Panc1 (cell line): ENCODE measurements around the gene SYNM. TPM values are rescaled to one million over a fixed set of nuclear protein-coding genes. Genes with fewer than 3 reads are reported as not detected.
"Not testable (repeated sequence)": the region's sequence is repeated elsewhere in the genome, so short reads cannot be mapped to it uniquely, and the experiment has no call there.

Source experiments
- ATAC-seq: fragments of 200-7000 bp; cut with Tn5 transposase; 2 replicates; pipeline ENCODE4 v1.9.1; 2020; ENCODE audit warnings: mild to moderate bottlenecking, moderate library complexity
- BruUV-seq: library from RNA; stranded (reverse); fragments of 400-500 nt; replicated peaks from 2 replicates; lab custom pipeline; 2021; lab: Mats Ljungman, UMichigan
- CTCF ChIA-PET: fragments of 300-600 bp; sonication (Branson Sonifier 250); formaldehyde crosslinking; loops from one replicate; lab custom pipeline; 2022; ENCODE audit warnings: antibody characterized with exemption; lab: Charles Lee
- POLR2A ChIA-PET: fragments of 300-600 bp; sonication (Branson Sonifier 250); formaldehyde crosslinking; loops from one replicate; lab custom pipeline; 2022; ENCODE audit warnings: antibody characterized with exemption; lab: Charles Lee
- DNase-seq: peaks from one replicate; pipeline ENCODE4 v3.0.0-alpha.2; 2010; ENCODE audit warnings: low read depth, low spot score
- H3K27ac ChIP-seq: 2 replicates; pipeline ENCODE4 v1.5.1; 2011; ENCODE audit warnings: mild to moderate bottlenecking, low read length, inconsistent platforms
- H3K27me3 ChIP-seq: fragments of 200-500 bp; sonication (Bioruptor generic); 2 replicates; pipeline ENCODE4 v1.6.0; 2014; ENCODE audit warnings: low read length, inconsistent platforms; ENCODE audit not compliant: control insufficient read depth, insufficient read depth
- H3K36me3 ChIP-seq: fragments of 200-500 bp; sonication (Bioruptor generic); 2 replicates; pipeline ENCODE4 v1.5.1; 2014; ENCODE audit warnings: inconsistent platforms, mild to moderate bottlenecking, low read length, moderate library complexity; ENCODE audit not compliant: control insufficient read depth, insufficient read depth
- H3K4me1 ChIP-seq: 2 replicates; pipeline ENCODE4 v1.5.1; 2011; ENCODE audit warnings: inconsistent platforms, mild to moderate bottlenecking, low read length, moderate library complexity; ENCODE audit not compliant: control insufficient read depth, insufficient read depth
- H3K4me3 ChIP-seq, 2 experiments: 2 replicates each; pipeline ENCODE4 v1.5.1; 2011 to 2012; ENCODE audit warnings: low read depth in 2 of 2, low read length in 2 of 2, mild to moderate bottlenecking in 2 of 2, inconsistent platforms in 1 of 2, moderate library complexity in 1 of 2
- H3K9me3 ChIP-seq: fragments of 200-500 bp; sonication (Bioruptor generic); 2 replicates; pipeline ENCODE4 v1.5.1; 2014; ENCODE audit warnings: low read depth, mild to moderate bottlenecking, inconsistent platforms, low read length, moderate library complexity; ENCODE audit not compliant: control insufficient read depth, insufficient read depth
- CTCF ChIP-seq: fragments of 450-650 bp; IDR thresholded peaks from 2 replicates; pipeline ENCODE4 v1.5.1; 2017; ENCODE audit warnings: mild to moderate bottlenecking
- POLR2AphosphoS5 ChIP-seq: IDR thresholded peaks from 2 replicates; pipeline ENCODE4 v1.6.1; 2012; ENCODE audit warnings: mild to moderate bottlenecking, low read depth, low read length, moderate library complexity
- REST ChIP-seq, 2 experiments: IDR thresholded peaks; 2 replicates each; pipeline ENCODE4 v1.6.1; 2011 to 2012; ENCODE audit warnings: low read depth in 2 of 2, control low read depth in 1 of 2, low read length in 1 of 2, mild to moderate bottlenecking in 1 of 2, moderate library complexity in 1 of 2; ENCODE audit not compliant: insufficient read depth in 1 of 2
- SIN3A ChIP-seq: IDR thresholded peaks from 2 replicates; pipeline ENCODE4 v1.6.1; 2012; ENCODE audit warnings: low read depth, mild to moderate bottlenecking, low read length, moderate library complexity, borderline replicate concordance; ENCODE audit not compliant: insufficient read depth
- TCF7L2 ChIP-seq: IDR thresholded peaks from 2 replicates; pipeline ENCODE4 v1.6.1; 2011; ENCODE audit warnings: mild to moderate bottlenecking, low read depth, low read length, inconsistent platforms
- in situ Hi-C: cut with HindIII; loops from 2 replicates; pipeline ENCODE4 v1.10.0; 2016; ENCODE audit warnings: low sequenced_read_pairs, low pct_unique_long_range_greater_than_20kb
- intact Hi-C: fragments of 100-400 bp; cut with micrococcal nuclease; formaldehyde crosslinking; loops from one replicate; pipeline ENCODE4 v1.10.0; 2022; ENCODE audit not compliant: unreplicated experiment
- total RNA-seq: library from RNA; stranded (reverse); gene quantifications from one replicate; pipeline ENCODE4 v1.2.1, GENCODE V29; 2021; ENCODE audit not compliant: unreplicated experiment

Gene SYNM
- total RNA-seq, 1 experiment from 2014 or later = 38.9 TPM

- intact Hi-C loops = loop anchor here (10.0 kb wide), 1 partner anchor 418 kb away; no protein-coding TSS in a partner anchor
- Histone ChIP-seq H3K4me3 (no peak overlapping the region), H3K36me3 (no peaks in the 10 kb centered on the region), H3K27me3 (no peaks in the 10 kb centered on the region), H3K9me3 (no peaks in the 10 kb centered on the region), H3K4me1 (0 out of 2 replicates have a peak, but pooled peaks cover 5% of the 10 kb centered on the region), H3K27ac (no peak overlapping the region)
- in situ Hi-C loops = no loop called here
- BruUV-seq = no TSS peak
- CTCF ChIA-PET = no interaction called here
- ATAC-seq (no peak), DNase-seq (no peak)
- POLR2A ChIA-PET = no interaction called here
- TF ChIP-seq CTCF (no peak), TCF7L2 (no peak), REST (IDR thresholded peaks at IDR 0.05; ENCODE audit: insufficient read depth in 1 of 2, low read depth in 2 of 2, low read length in 1 of 2) (no peak), POLR2AphosphoS5 (no peak), SIN3A (no peak)
These were observed 31.7 kb upstream of the SYNM start for GRCh38 chr15:99073008-99073717.

DNA sequence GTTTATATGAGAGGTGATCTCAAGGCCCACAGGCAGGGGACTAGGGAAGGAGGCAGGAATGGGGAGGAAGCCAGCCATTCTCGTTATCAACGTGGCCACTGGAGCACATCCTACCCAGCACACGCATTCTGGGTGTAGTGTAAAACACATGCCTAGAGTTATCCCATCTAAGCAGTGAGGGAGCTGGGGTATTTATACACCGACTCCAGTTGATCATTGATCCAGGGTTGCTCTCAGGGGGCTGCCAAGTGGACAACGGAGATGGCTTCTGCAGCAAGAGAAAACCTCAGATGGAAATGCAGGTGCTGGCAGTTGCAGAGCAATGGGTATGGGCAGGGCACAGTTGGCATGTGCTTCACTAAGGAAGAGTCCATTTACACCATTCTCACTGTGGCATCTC is 30.4 kb upstream of the SYNM start:
- in situ Hi-C loops (no loop called here), intact Hi-C loops (loop anchor here (10.0 kb wide), 1 partner anchor 420 kb away; no protein-coding TSS in a partner anchor)
- no peak for ATAC-seq
- ChIA-PET POLR2A (no interaction called here), CTCF (interaction anchor here (0.6 kb wide), 1 partner anchor 505 kb away, joined by 3 read pairs; no protein-coding TSS in a partner anchor)
- H3K27ac ChIP-seq = no peak overlapping the region
- no peaks in the 10 kb centered on the region for H3K9me3 ChIP-seq
- no TSS peak for BruUV-seq
- no peaks in the 10 kb centered on the region for H3K27me3 ChIP-seq
- H3K4me1 ChIP-seq = 0 out of 2 replicates have a peak, but pooled peaks cover 5% of the 10 kb centered on the region
- no peak for TF ChIP-seq POLR2AphosphoS5
- no peak for TF ChIP-seq SIN3A
- no peak for TF ChIP-seq TCF7L2
- no peak for TF ChIP-seq CTCF
- no peak overlapping the region for H3K4me3 ChIP-seq
- H3K36me3 ChIP-seq = no peaks in the 10 kb centered on the region
- DNase-seq = no peak

GRCh38 chr15:99075059-99075652 is 29.7 kb upstream of the SYNM start:
- intact Hi-C loops = loop anchor here (5.0 to 10.0 kb wide), 3 partner anchors 420 to 633 kb away; no protein-coding TSS in a partner anchor
- H3K9me3 ChIP-seq, H3K27me3 ChIP-seq, H3K27ac ChIP-seq, BruUV-seq, H3K36me3 ChIP-seq, H3K4me3 ChIP-seq, in situ Hi-C loops, DNase-seq, H3K4me1 ChIP-seq, ATAC-seq: not testable (repeated sequence)
- ChIA-PET CTCF (interaction anchor here (0.6 kb wide), 1 partner anchor 506 kb away, joined by 3 read pairs; no protein-coding TSS in a partner anchor), POLR2A (interaction anchor here (1.0 kb wide), 1 partner anchor 16 kb away, joined by 4 read pairs; no protein-coding TSS in a partner anchor)
